Dedifferentiated amniotic fluid mesenchymal stem cell (primary cell): ENCODE data around the gene SETBP1.

Experiments used
- DNase-seq: peaks from one replicate; pipeline ENCODE4 v3.0.0-alpha.2; 2016; ENCODE audit errors: extremely low spot score

Gene SETBP1

GRCh38 chr18:44759925-44760342, 79.2 kb downstream of the SETBP1 start:
- no peak for DNase-seq

GRCh38 chr18:44761812-44762211, 81.1 kb downstream of the SETBP1 start:
- no peak for DNase-seq

DNA sequence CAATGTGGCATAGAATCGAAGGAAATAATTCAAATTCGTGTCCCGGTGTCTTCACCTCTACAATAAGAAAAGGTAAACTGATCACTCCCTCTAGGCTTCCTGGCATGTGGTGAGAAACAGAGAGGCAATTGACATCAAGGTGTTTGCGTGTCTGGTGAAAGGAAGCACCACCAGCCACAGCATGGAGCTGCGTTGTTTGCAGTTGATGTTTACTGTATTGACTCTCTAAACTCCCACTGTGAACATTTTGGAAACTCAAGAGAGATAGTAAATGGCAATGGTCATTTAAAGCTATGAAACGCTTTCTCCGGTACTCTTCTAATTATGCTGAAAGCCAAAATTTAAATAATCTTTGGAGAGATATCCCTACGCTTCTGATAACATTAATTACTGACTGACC, 82.6 kb downstream of the SETBP1 start:
- DNase-seq = no peak

GRCh38 chr18:44764863-44765262, 84.2 kb downstream of the SETBP1 start:
- DNase-seq = no peak

DNA sequence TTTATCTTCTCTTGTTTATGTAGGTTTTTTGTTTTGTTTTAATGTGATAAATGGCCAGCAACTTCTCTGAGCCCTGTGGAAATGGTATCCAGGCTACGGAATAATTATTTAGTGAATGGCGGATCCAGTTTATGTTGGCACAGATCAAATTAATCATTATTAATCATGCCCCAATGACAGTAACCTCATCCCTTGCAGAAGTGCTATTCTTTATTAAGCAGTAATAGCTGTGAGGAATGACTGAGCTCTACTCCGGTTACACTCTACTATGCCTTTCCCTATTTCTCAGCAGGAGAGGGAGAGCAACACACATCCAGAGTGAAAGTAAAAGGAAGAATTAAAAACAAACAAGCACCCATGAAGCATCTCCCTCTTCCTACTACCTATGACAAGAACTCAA, 84.8 kb downstream of the SETBP1 start:
- no peak for DNase-seq

GRCh38 chr18:44766450-44766849, 85.8 kb downstream of the SETBP1 start:
- DNase-seq = no peak

- no peak for DNase-seq
Measured at GRCh38 chr18:44767807-44768206, 87.1 kb downstream of the SETBP1 start.

DNA sequence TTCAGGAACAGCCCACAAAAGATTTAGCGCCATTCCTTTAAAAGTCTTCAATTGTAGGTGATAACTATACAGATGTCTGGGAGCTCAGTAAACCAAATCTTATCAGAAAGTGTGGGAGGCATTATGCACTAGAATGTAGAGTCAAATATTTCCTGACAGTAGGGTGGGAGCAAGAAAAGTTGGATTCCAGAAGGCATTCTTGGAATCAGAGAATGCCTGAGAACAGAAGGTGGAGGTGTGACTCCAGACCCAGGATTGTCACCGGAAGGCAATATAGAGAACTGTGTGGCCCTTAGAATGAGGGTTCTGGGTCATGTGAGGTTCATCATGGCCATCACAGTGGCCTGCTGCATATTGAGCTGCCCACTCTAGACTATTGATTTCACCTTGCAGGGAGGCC, 90.0 kb downstream of the SETBP1 start:
- DNase-seq = no peak

- no peak for DNase-seq
Measured at GRCh38 chr18:44771572-44771955, 90.9 kb downstream of the SETBP1 start.

DNA sequence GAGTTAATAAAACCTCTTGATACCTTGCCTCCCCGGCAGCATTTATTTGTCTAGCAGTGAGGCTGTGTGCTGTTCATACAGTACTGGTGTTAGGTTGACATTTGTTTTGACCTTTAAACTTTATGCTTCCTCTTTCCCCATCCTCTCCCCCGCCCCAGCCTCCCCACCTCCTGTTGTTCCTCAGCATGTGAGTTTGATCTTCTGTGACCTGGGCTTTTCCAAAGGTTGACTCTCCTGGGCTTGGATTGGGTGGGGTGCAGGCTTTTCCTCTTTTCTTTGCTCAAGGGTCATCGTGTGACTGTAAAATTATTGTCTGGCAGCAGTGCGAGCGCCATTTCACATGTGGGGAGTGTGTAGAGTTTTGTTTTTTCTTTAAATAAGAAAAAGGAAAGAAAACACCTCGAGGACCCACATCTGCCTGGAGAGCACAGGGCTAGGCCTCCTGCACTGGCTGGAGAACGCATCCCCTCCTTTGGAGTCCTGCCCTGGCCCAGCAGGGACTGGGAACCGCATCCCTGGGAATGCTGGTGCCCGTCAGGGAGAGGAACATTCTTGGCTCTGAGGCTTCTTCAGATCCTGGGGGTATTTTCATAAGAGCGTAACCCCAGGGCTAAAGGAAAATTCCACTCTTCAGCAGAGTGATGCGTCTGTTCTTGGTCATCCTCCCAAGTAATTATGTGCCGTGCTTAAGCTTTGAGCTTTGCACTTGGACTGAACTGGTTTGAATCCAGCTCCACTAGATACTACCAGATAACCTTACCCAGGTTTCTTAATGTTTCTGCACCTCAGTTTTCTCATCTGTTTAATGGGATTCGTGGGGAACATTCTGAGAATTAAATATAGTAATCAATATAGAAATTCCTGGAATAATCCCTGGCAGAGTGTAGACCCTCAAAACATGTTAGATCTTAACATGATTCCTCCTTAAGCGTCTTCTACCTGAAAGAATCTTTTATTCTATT, 91.5 kb downstream of the SETBP1 start:
- DNase-seq = no peak

GRCh38 chr18:44773640-44774155, 93.0 kb downstream of the SETBP1 start:
- DNase-seq = no peak

DNA sequence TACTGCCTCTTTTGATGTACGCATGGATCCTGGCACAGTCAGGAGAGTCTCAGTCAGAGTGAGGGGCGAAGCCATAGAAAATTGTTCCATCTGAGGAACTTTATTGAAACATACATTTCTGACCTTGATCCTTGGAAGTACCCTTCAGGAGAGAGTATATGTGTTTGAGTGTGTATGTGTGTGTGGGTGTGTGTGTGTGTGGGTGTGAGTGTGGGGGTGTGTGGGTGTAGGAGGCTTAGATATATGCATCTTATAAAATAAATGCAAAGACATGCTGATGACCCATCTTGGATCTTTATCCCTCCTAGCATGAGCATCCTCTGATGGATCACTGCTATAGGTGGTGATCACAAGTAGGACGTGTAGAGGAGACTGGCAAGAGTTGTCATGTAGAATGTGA, 93.5 kb downstream of the SETBP1 start:
- DNase-seq = no peak

DNA sequence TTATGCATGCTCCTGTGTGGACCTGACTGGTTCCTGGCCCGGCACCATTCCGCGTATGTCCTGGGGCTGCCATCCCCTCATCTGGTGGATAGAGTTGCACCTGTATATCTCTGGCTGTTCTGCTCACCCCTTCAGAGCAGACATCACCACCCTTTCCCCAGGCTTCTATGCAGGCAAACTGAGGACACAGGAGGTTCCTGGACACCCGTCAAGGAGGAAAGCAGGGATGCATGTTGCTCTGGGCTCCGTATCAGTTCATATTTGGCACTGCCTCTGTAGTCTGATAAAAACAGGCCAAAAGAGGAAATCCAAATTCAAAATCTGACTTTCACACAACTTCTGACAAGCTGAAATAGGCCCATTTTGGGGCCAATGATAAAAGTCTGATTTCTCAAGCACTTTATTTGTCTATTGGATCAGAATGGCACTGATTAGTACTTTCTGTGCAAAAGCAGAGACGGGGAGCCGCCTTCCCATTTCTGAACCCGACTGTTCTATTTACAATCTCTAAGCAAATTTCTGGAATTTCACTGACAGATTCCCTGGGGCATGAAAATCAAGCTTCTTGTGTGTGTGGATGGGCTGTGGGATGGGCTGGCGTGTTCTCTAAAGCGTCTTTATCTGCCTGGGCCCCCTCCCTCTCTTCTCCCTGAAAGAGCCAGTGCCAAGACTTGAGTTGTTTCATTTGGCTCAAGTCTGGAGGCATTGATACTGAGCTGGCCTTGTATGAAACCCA, 96.9 kb downstream of the SETBP1 start:
- DNase-seq = no peak

- DNase-seq = no peak
Measured at GRCh38 chr18:44778788-44779187, 98.1 kb downstream of the SETBP1 start.

- no peak for DNase-seq
Measured at GRCh38 chr18:44779753-44780292, 99.1 kb downstream of the SETBP1 start.

DNA sequence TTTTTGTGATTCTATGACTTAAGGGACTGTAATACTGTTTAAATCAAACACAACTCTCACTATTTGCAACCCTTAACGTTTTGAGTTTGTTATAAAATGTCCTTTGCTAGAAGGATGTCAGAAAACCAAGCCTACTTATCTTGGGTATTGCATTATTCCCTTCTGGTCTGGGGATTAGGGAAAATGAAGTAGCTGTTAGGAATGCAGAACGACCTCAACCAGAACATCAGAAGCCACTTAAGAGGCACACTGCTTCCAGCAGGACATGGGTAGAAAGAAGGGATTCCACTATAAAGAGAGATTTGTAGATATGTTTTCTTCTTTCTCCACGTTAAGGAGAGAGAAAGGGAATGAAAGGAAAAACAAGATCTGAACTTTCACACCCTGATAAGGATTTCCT, 101.2 kb downstream of the SETBP1 start:
- peak; percentile 76 for DNase-seq

GRCh38 chr18:44782617-44783016, 101.9 kb downstream of the SETBP1 start:
- DNase-seq = no peak

GRCh38 chr18:44783371-44783770, 102.7 kb downstream of the SETBP1 start:
- no peak for DNase-seq

DNA sequence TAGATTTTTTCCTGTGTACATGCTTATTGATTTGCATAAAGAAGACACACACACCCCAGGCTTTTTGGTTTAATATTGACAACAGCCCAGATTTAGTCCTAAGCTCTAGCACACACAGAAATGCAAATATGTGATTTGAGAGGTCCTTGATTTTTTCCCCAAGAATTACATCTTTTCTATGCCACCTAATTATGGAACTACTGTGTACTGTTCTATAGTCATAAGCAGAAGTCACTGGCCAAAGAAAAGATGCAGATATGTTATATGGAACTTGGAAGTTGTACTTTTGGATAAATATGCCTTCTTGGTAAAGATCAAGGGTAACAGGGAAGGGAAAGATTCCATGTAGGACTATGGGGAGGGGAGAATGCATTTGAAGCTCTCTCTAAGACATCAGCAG, 105.6 kb downstream of the SETBP1 start:
- no peak for DNase-seq

- no peak for DNase-seq
Measured at GRCh38 chr18:44786688-44787087, 106.0 kb downstream of the SETBP1 start.

GRCh38 chr18:44788334-44788733, 107.6 kb downstream of the SETBP1 start:
- no peak for DNase-seq

- peak; percentile 46 for DNase-seq
Measured at GRCh38 chr18:44789710-44790109, 109.0 kb downstream of the SETBP1 start.
